Uterus (tissue), 4 donors: ENCODE data around the gene SCUBE1. TPM values are rescaled to one million over a fixed set of nuclear protein-coding genes. Genes with fewer than 3 reads are reported as not detected.

Experiments
- DNase-seq, 2 donors: peaks; one replicate each; pipeline ENCODE4 v3.0.0-alpha.2; 2019 to 2020
- H3K27ac ChIP-seq, 2 donors: fragments of 200-600 bp; sonication (generic); 1 replicate in 1 of 2; 2 replicates in 1 of 2; pipeline ENCODE4 v1.5.1; 2016 to 2018
- H3K27me3 ChIP-seq, 2 donors: fragments of 200-600 bp; sonication (generic); one replicate each; pipeline ENCODE4 v1.5.1; 2018 to 2019; ENCODE audit warnings: control low read depth in 1 of 2
- H3K36me3 ChIP-seq, 2 donors: fragments of 200-600 bp; sonication (generic); one replicate each; pipeline ENCODE4 v1.5.1; 2019; ENCODE audit warnings: control low read depth in 1 of 2
- H3K4me1 ChIP-seq, 2 donors: fragments of 200-600 bp; sonication (generic); one replicate each; pipeline ENCODE4 v1.5.1; 2018 to 2019; ENCODE audit warnings: control low read depth in 1 of 2
- H3K4me3 ChIP-seq, 2 donors: fragments of 200-600 bp; sonication (generic); 1 replicate in 1 of 2; 2 replicates in 1 of 2; pipeline ENCODE4 v1.5.1; 2018 to 2019; ENCODE audit warnings: mild to moderate bottlenecking in 1 of 2
- H3K9me3 ChIP-seq, 2 donors: fragments of 200-600 bp; sonication (generic); one replicate each; pipeline ENCODE4 v1.5.1; 2019; ENCODE audit warnings: control low read depth in 1 of 2
- CTCF ChIP-seq, 4 experiments: fragments of 200-600 bp in 2 of 4; fragments of 450-650 bp in 2 of 4; sonication (generic) in 2 of 4; IDR thresholded peaks; one replicate each; pipeline ENCODE4 v1.5.1; 2016 to 2019; ENCODE audit warnings: antibody characterized with exemption in 4 of 4, mild to moderate bottlenecking in 2 of 4, moderate library complexity in 1 of 4
- POLR2A ChIP-seq, 2 donors: fragments of 450-650 bp; IDR thresholded peaks; one replicate each; pipeline ENCODE4 v1.6.1; 2016; ENCODE audit warnings: antibody characterized with exemption in 2 of 2, mild to moderate bottlenecking in 1 of 2, moderate library complexity in 1 of 2
- intact Hi-C: fragments of 100-400 bp; cut with DNase I; formaldehyde crosslinking; loops from one replicate; pipeline ENCODE4 v1.15.1; 2023; ENCODE audit warnings: low total_unique reads
- total RNA-seq, 4 donors: library from RNA; depleted of rRNA in 3 of 4; stranded (reverse); fragments of >200 nt in 3 of 4; gene quantifications; one replicate each; pipeline versions ENCODE4 v1.1.0 to v1.2.4, GENCODE V29; 2014 to 2023
- donor health status: DM: yes; HTN: yes; CAD: no.

The SCUBE1 gene
- total RNA-seq, 4 donors from 2014 or later = 0.14 to 1.7 (median 0.26) TPM; not detected in 1

- H3K27me3 ChIP-seq = no peaks in the 10 kb centered on the region
- no peak overlapping the region for H3K27ac ChIP-seq
- no peaks in the 10 kb centered on the region for H3K4me1 ChIP-seq
- no peak overlapping the region for H3K4me3 ChIP-seq
- TF ChIP-seq POLR2A (IDR thresholded peaks at IDR 0.05) = no peak
- TF ChIP-seq CTCF (IDR thresholded peaks at IDR 0.05) = no peak
- no peaks in the 10 kb centered on the region for H3K36me3 ChIP-seq
- no peaks in the 10 kb centered on the region for H3K9me3 ChIP-seq
- intact Hi-C loops = no loop called here
- no peak for DNase-seq
Measured at GRCh38 chr22:43308060-43308830, 34.9 kb downstream of the SCUBE1 start.

- no peak overlapping the region for H3K4me3 ChIP-seq
- H3K9me3 ChIP-seq = no peaks in the 10 kb centered on the region
- H3K27ac ChIP-seq = no peak overlapping the region
- H3K27me3 ChIP-seq = no peaks in the 10 kb centered on the region
- intact Hi-C loops = no loop called here
- TF ChIP-seq POLR2A (IDR thresholded peaks at IDR 0.05) = no peak
- no peak for TF ChIP-seq CTCF (IDR thresholded peaks at IDR 0.05)
- no peaks in the 10 kb centered on the region for H3K4me1 ChIP-seq
- DNase-seq = no peak
- no peaks in the 10 kb centered on the region for H3K36me3 ChIP-seq
Measured at GRCh38 chr22:43305806-43306205, 37.4 kb downstream of the SCUBE1 start.

GRCh38 chr22:43304831-43305590, 38.2 kb downstream of the SCUBE1 start:
- Histone ChIP-seq H3K27me3 (no peaks in the 10 kb centered on the region), H3K4me1 (no peaks in the 10 kb centered on the region), H3K27ac (no peak overlapping the region), H3K36me3 (no peaks in the 10 kb centered on the region), H3K4me3 (no peak overlapping the region), H3K9me3 (no peaks in the 10 kb centered on the region)
- DNase-seq = no peak
- intact Hi-C loops = no loop called here
- no peak for TF ChIP-seq CTCF (IDR thresholded peaks at IDR 0.05)

- Histone ChIP-seq H3K36me3 (no peaks in the 10 kb centered on the region), H3K27me3 (no peaks in the 10 kb centered on the region), H3K4me1 (no peaks in the 10 kb centered on the region), H3K4me3 (no peak overlapping the region), H3K9me3 (no peaks in the 10 kb centered on the region), H3K27ac (no peak overlapping the region)
- no peak for DNase-seq
- TF ChIP-seq POLR2A (IDR thresholded peaks at IDR 0.05) (no peak), CTCF (IDR thresholded peaks at IDR 0.05) (no peak)
- intact Hi-C loops = no loop called here
Measured at GRCh38 chr22:43303751-43304150, 39.4 kb downstream of the SCUBE1 start.

GRCh38 chr22:43303166-43303565, 40.0 kb downstream of the SCUBE1 start:
- Histone ChIP-seq H3K27me3 (no peaks in the 10 kb centered on the region), H3K4me3 (no peak overlapping the region), H3K4me1 (no peaks in the 10 kb centered on the region), H3K9me3 (no peaks in the 10 kb centered on the region), H3K36me3 (no peaks in the 10 kb centered on the region), H3K27ac (no peak overlapping the region)
- no peak for TF ChIP-seq POLR2A (IDR thresholded peaks at IDR 0.05)
- TF ChIP-seq CTCF (IDR thresholded peaks at IDR 0.05) = no peak
- intact Hi-C loops = no loop called here
- no peak for DNase-seq
